Mesenchymal stem cell (in vitro differentiated cells and primary cell): Measurements from ENCODE around the gene ABCC9.

ENCODE experiments used
- DNase-seq: peaks from one replicate; pipeline ENCODE4 v3.0.0-alpha.2; 2013
- H2AFZ ChIP-seq: one replicate; pipeline ENCODE4 v1.6.1; 2013; ENCODE audit warnings: low read depth, mild to moderate bottlenecking, control low read depth, inconsistent platforms, low read length, moderate library complexity
- H2AK5ac ChIP-seq: 2 replicates; pipeline ENCODE4 v1.6.1; 2013; ENCODE audit warnings: low read length, moderate library complexity, mild to moderate bottlenecking, inconsistent platforms; ENCODE audit not compliant: severe bottlenecking
- H2BK120ac ChIP-seq: one replicate; pipeline ENCODE4 v1.6.1; 2013; ENCODE audit warnings: low read depth, mild to moderate bottlenecking, inconsistent platforms, low read length, moderate library complexity
- H2BK12ac ChIP-seq, 2 experiments: one replicate each; pipeline ENCODE4 v1.6.1; 2013; ENCODE audit warnings: inconsistent platforms in 2 of 2, low read length in 2 of 2, mild to moderate bottlenecking in 2 of 2, moderate library complexity in 2 of 2, control low read depth in 1 of 2
- H2BK15ac ChIP-seq: one replicate; pipeline ENCODE4 v1.6.1; 2013; ENCODE audit warnings: mild to moderate bottlenecking, low read depth, inconsistent platforms; ENCODE audit not compliant: poor library complexity, severe bottlenecking
- H2BK5ac ChIP-seq: 2 replicates; pipeline ENCODE4 v1.6.1; 2013; ENCODE audit warnings: low read depth, mild to moderate bottlenecking, low read length, control low read depth, inconsistent platforms; ENCODE audit not compliant: poor library complexity, severe bottlenecking
- H3K14ac ChIP-seq, 2 experiments: one replicate each; pipeline ENCODE4 v1.6.1; 2013; ENCODE audit warnings: inconsistent platforms in 2 of 2, low read length in 2 of 2, control low read depth in 1 of 2, mild to moderate bottlenecking in 1 of 2, moderate library complexity in 1 of 2
- H3K18ac ChIP-seq, 2 experiments: one replicate each; pipeline ENCODE4 v1.6.1; 2013; ENCODE audit warnings: inconsistent platforms in 2 of 2, low read length in 2 of 2, control low read depth in 1 of 2, low read depth in 1 of 2, mild to moderate bottlenecking in 1 of 2
- H3K23ac ChIP-seq, 2 experiments: one replicate each; pipeline ENCODE4 v1.6.1; 2013; ENCODE audit warnings: inconsistent platforms in 2 of 2, low read length in 2 of 2, mild to moderate bottlenecking in 2 of 2, moderate library complexity in 2 of 2, control low read depth in 1 of 2
- H3K27ac ChIP-seq: 2 replicates; pipeline ENCODE4 v1.5.1; 2013; ENCODE audit warnings: mild to moderate bottlenecking, moderate library complexity, low read length, control low read depth, inconsistent platforms; ENCODE audit not compliant: poor library complexity, severe bottlenecking
- H3K27me3 ChIP-seq, 2 experiments: 2 replicates each; pipeline versions ENCODE4 v1.6.1 to v1.7.0; 2013; ENCODE audit warnings: low read length in 2 of 2, mild to moderate bottlenecking in 2 of 2, moderate library complexity in 2 of 2, control low read depth in 1 of 2, inconsistent platforms in 1 of 2; ENCODE audit not compliant: control insufficient read depth in 1 of 2, insufficient read depth in 1 of 2
- H3K36me3 ChIP-seq, 2 experiments: 2 replicates each; pipeline versions ENCODE4 v1.6.1 to v1.7.0; 2013; ENCODE audit warnings: low read length in 2 of 2, control low read depth in 1 of 2, inconsistent platforms in 1 of 2, low read depth in 1 of 2, mild to moderate bottlenecking in 1 of 2; ENCODE audit not compliant: insufficient read depth in 2 of 2, control insufficient read depth in 1 of 2
- H3K4ac ChIP-seq, 2 experiments: one replicate each; pipeline ENCODE4 v1.6.1; 2013; ENCODE audit warnings: inconsistent platforms in 2 of 2, low read length in 2 of 2, mild to moderate bottlenecking in 2 of 2, moderate library complexity in 2 of 2, control low read depth in 1 of 2, low read depth in 1 of 2
- H3K4me1 ChIP-seq: 2 replicates; pipeline ENCODE4 v1.6.1; 2013; ENCODE audit warnings: low read depth, low read length, control low read depth; ENCODE audit not compliant: control insufficient read depth, insufficient read depth
- H3K4me2 ChIP-seq: 2 replicates; pipeline ENCODE4 v1.6.1; 2013; ENCODE audit warnings: low read length, mild to moderate bottlenecking, inconsistent platforms; ENCODE audit not compliant: poor library complexity, severe bottlenecking
- H3K4me3 ChIP-seq, 2 experiments: 2 replicates each; pipeline versions ENCODE4 v1.5.1 to v1.7.0; 2013; ENCODE audit warnings: low read length in 2 of 2, mild to moderate bottlenecking in 2 of 2, control low read depth in 1 of 2, low read depth in 1 of 2; ENCODE audit not compliant: insufficient read depth in 1 of 2
- H3K79me1 ChIP-seq: replicated peaks from 2 replicates; pipeline ENCODE4 v1.6.1; 2013; ENCODE audit warnings: mild to moderate bottlenecking, control low read depth, low read length, inconsistent platforms; ENCODE audit not compliant: poor library complexity, severe bottlenecking
- H3K9ac ChIP-seq: 2 replicates; pipeline ENCODE4 v1.7.0; 2013; ENCODE audit warnings: mild to moderate bottlenecking, low read length, moderate library complexity
- H3K9me3 ChIP-seq: 2 replicates; pipeline ENCODE4 v1.7.0; 2013; ENCODE audit warnings: mild to moderate bottlenecking, low read length; ENCODE audit not compliant: control insufficient read depth
- H4K8ac ChIP-seq: one replicate; pipeline ENCODE4 v1.6.1; 2013; ENCODE audit warnings: inconsistent platforms, mild to moderate bottlenecking, low read length, moderate library complexity
- H4K91ac ChIP-seq: one replicate; pipeline ENCODE4 v1.6.1; 2013; ENCODE audit warnings: mild to moderate bottlenecking, low read length, inconsistent platforms
- WGBS: methylation state at CpG from one replicate; pipeline ENCODE4 v1.1.7; 2013; ENCODE audit warnings: mixed read lengths; 5-methylcytosine and 5-hydroxymethylcytosine counted together

The ABCC9 gene

GRCh38 chr12:21975293-21975692 is 34.1 kb upstream of the ABCC9 start:
- H3K14ac ChIP-seq: no peak overlapping the region
- no peaks in the 10 kb centered on the region for H3K36me3 ChIP-seq
- DNase-seq: no peak
- H2AFZ ChIP-seq: no peak overlapping the region
- H3K27ac ChIP-seq: no peak overlapping the region
- H2AK5ac ChIP-seq: no peak overlapping the region
- no peak overlapping the region for H3K4ac ChIP-seq
- H2BK15ac ChIP-seq: no peak overlapping the region
- no peak overlapping the region for H3K18ac ChIP-seq
- H3K4me1 ChIP-seq: no peaks in the 10 kb centered on the region
- H4K8ac ChIP-seq: no peak overlapping the region
- no peak overlapping the region for H3K23ac ChIP-seq
- no peak overlapping the region for H4K91ac ChIP-seq
- no peak overlapping the region for H2BK12ac ChIP-seq
- H3K9ac ChIP-seq: no peak overlapping the region
- H2BK120ac ChIP-seq: no peak overlapping the region
- H3K4me2 ChIP-seq: no peak overlapping the region
- H3K9me3 ChIP-seq: no peaks in the 10 kb centered on the region
- 83% methylated on average over 1 of the region's 1 CpG for WGBS
- no peaks in the 10 kb centered on the region for H3K79me1 ChIP-seq
- no peak overlapping the region for H3K4me3 ChIP-seq
- H2BK5ac ChIP-seq: no peak overlapping the region
- no peaks in the 10 kb centered on the region for H3K27me3 ChIP-seq

GRCh38 chr12:21973221-21973620 is 32.0 kb upstream of the ABCC9 start:
- H3K14ac ChIP-seq: no peak overlapping the region
- no peak overlapping the region for H2BK15ac ChIP-seq
- H3K4me3 ChIP-seq: no peak overlapping the region
- H4K8ac ChIP-seq: no peak overlapping the region
- no peak overlapping the region for H3K27ac ChIP-seq
- H3K4me1 ChIP-seq: no peaks in the 10 kb centered on the region
- no peak overlapping the region for H2BK120ac ChIP-seq
- H4K91ac ChIP-seq: no peak overlapping the region
- DNase-seq: no peak
- no peaks in the 10 kb centered on the region for H3K36me3 ChIP-seq
- H3K79me1 ChIP-seq: no peaks in the 10 kb centered on the region
- no peak overlapping the region for H2BK12ac ChIP-seq
- no peak overlapping the region for H3K9ac ChIP-seq
- H2AFZ ChIP-seq: no peak overlapping the region
- no peak overlapping the region for H3K18ac ChIP-seq
- H3K4me2 ChIP-seq: no peak overlapping the region
- no peaks in the 10 kb centered on the region for H3K27me3 ChIP-seq
- H2BK5ac ChIP-seq: no peak overlapping the region
- no peaks in the 10 kb centered on the region for H3K9me3 ChIP-seq
- no peak overlapping the region for H2AK5ac ChIP-seq
- H3K4ac ChIP-seq: no peak overlapping the region
- no peak overlapping the region for H3K23ac ChIP-seq

GRCh38 chr12:21972055-21972454 is 30.8 kb upstream of the ABCC9 start:
- Histone ChIP-seq H3K27me3 (no peaks in the 10 kb centered on the region), H2BK12ac (no peak overlapping the region), H2BK15ac (no peak overlapping the region), H4K91ac (no peak overlapping the region), H3K9ac (peak overlapping the region; percentile 10), H3K27ac (no peak overlapping the region), H3K79me1 (no peaks in the 10 kb centered on the region), H3K14ac (no peak overlapping the region), H3K23ac (no peak overlapping the region), H3K4me3 (no peak overlapping the region), H2AFZ (no peak overlapping the region), H3K9me3 (no peaks in the 10 kb centered on the region), H3K4ac (no peak overlapping the region), H2BK120ac (no peak overlapping the region), H2AK5ac (no peak overlapping the region), H3K4me1 (no peaks in the 10 kb centered on the region), H3K18ac (no peak overlapping the region), H3K4me2 (no peak overlapping the region), H3K36me3 (no peaks in the 10 kb centered on the region), H4K8ac (no peak overlapping the region), H2BK5ac (no peak overlapping the region)
- no peak for DNase-seq
- 100% methylated on average over 2 of the region's 4 CpGs for WGBS

- no peak overlapping the region for H4K91ac ChIP-seq
- no peak overlapping the region for H2BK120ac ChIP-seq
- 0% methylated on average over 1 of the region's 1 CpG for WGBS
- H3K23ac ChIP-seq: no peak overlapping the region
- H2BK15ac ChIP-seq: no peak overlapping the region
- no peak overlapping the region for H3K4ac ChIP-seq
- H2BK5ac ChIP-seq: no peak overlapping the region
- H4K8ac ChIP-seq: no peak overlapping the region
- no peak overlapping the region for H3K4me3 ChIP-seq
- no peak overlapping the region for H3K27ac ChIP-seq
- H3K9me3 ChIP-seq: no peaks in the 10 kb centered on the region
- no peak overlapping the region for H3K9ac ChIP-seq
- no peaks in the 10 kb centered on the region for H3K79me1 ChIP-seq
- H3K27me3 ChIP-seq: no peaks in the 10 kb centered on the region
- DNase-seq: no peak
- no peaks in the 10 kb centered on the region for H3K36me3 ChIP-seq
- H2AFZ ChIP-seq: no peak overlapping the region
- H2AK5ac ChIP-seq: no peak overlapping the region
- no peak overlapping the region for H3K18ac ChIP-seq
- H2BK12ac ChIP-seq: no peak overlapping the region
- no peak overlapping the region for H3K4me2 ChIP-seq
- H3K4me1 ChIP-seq: no peaks in the 10 kb centered on the region
- no peak overlapping the region for H3K14ac ChIP-seq
These were observed 30.1 kb upstream of the ABCC9 start for GRCh38 chr12:21971344-21971743.
